GM12878 (cell line): ENCODE measurements around the gene CPNE9. TPM values are rescaled to one million over a fixed set of nuclear protein-coding genes. Genes with fewer than 3 reads are reported as not detected.
A peak's percentile ranks its signal among the peaks of the same experiment; 100 is the strongest.

ENCODE experiments used
- ATAC-seq: fragments of 200-7000 bp; cut with Tn5 transposase; 3 replicates; pipeline ENCODE4 v1.9.1; 2020; ENCODE audit warnings: mild to moderate bottlenecking, moderate library complexity
- BruUV-seq: library from RNA; stranded (reverse); fragments of 400-500 nt; replicated peaks from 2 replicates; lab custom pipeline; 2021; lab: Mats Ljungman, UMichigan
- CTCF ChIA-PET: fragments of 300-600 bp; sonication (Branson Sonifier 250); formaldehyde crosslinking; extraction: SDS; loops from one replicate; lab custom pipeline; 2021; ENCODE audit warnings: inconsistent platforms; lab: Yijun Ruan, JAX
- POLR2A ChIA-PET: fragments of 350-600 bp; formaldehyde crosslinking; extraction: SDS; loops from one replicate; lab custom pipeline; 2021; ENCODE audit warnings: inconsistent platforms; lab: Charles Lee
- RAD21 ChIA-PET: fragments of 300-600 bp; sonication (Branson Sonifier 250); formaldehyde crosslinking; loops from one replicate; lab custom pipeline; 2023; ENCODE audit warnings: antibody characterized with exemption; ENCODE audit not compliant: unreplicated experiment; lab: Charles Lee
- SMC1A ChIA-PET: fragments of 300-600 bp; sonication (Branson Sonifier 250); formaldehyde crosslinking; loops from one replicate; lab custom pipeline; 2023; ENCODE audit not compliant: unreplicated experiment, uncharacterized antibody; lab: Charles Lee
- DNase-seq: peaks from one replicate; pipeline ENCODE4 v3.0.0-alpha.2; 2011; ENCODE audit warnings: low read depth, low spot score
- FAIRE-seq: peaks from 3 replicates; lab custom pipeline; 2011; peaks lifted over from hg19 to GRCh38; lab: Jason Lieb, UNC
- H2AFZ ChIP-seq: 2 replicates; pipeline ENCODE4 v1.6.0; 2011; ENCODE audit warnings: low read depth, low read length, control low read depth; ENCODE audit not compliant: control insufficient read depth
- H3K27ac ChIP-seq: 2 replicates; pipeline ENCODE4 v1.5.1; 2011; ENCODE audit warnings: control low read depth; ENCODE audit not compliant: control insufficient read depth, insufficient read depth
- H3K27me3 ChIP-seq, 2 experiments: replicated peaks in 1 of 2; 2 replicates each; pipeline versions ENCODE4 v1.6.0 to v1.6.1; 2011; ENCODE audit warnings: low read length in 1 of 2; ENCODE audit not compliant: control insufficient read depth in 2 of 2, insufficient read depth in 2 of 2
- H3K36me3 ChIP-seq, 2 experiments: 2 replicates each; pipeline ENCODE4 v1.5.1; 2011; ENCODE audit warnings: low read length in 1 of 2; ENCODE audit not compliant: control insufficient read depth in 2 of 2, insufficient read depth in 2 of 2
- H3K4me1 ChIP-seq: 2 replicates; pipeline ENCODE4 v1.6.1; 2011; ENCODE audit warnings: mild to moderate bottlenecking, low read length, moderate library complexity, mixed read lengths; ENCODE audit not compliant: control insufficient read depth, insufficient read depth
- H3K4me2 ChIP-seq: 2 replicates; pipeline ENCODE4 v1.6.0; 2011; ENCODE audit warnings: control low read depth; ENCODE audit not compliant: control insufficient read depth, insufficient read depth
- H3K4me3 ChIP-seq: fragments of 200-600 bp; sonication (generic); 2 replicates; pipeline ENCODE4 v1.5.1; 2016
- H3K79me2 ChIP-seq: 2 replicates; pipeline ENCODE4 v1.6.0; 2011; ENCODE audit warnings: low read length; ENCODE audit not compliant: control insufficient read depth, insufficient read depth
- H3K9ac ChIP-seq: 2 replicates; pipeline ENCODE4 v1.8.0; 2011; ENCODE audit warnings: low read length, control low read depth, mixed read lengths; ENCODE audit not compliant: control insufficient read depth, insufficient read depth
- H3K9me3 ChIP-seq: replicated peaks from 3 replicates; pipeline ENCODE4 v1.5.1; 2011; ENCODE audit warnings: mild to moderate bottlenecking, low read length; ENCODE audit not compliant: control insufficient read depth, insufficient read depth
- H4K20me1 ChIP-seq: 2 replicates; pipeline ENCODE4 v1.6.0; 2011; ENCODE audit not compliant: control insufficient read depth, insufficient read depth
- ATF7 ChIP-seq: fragments of 450-650 bp; IDR thresholded peaks from 2 replicates; pipeline ENCODE4 v1.6.1; 2016; ENCODE audit warnings: low read depth, mild to moderate bottlenecking
- CBFB ChIP-seq: IDR thresholded peaks from 2 replicates; pipeline ENCODE4 v1.6.1; 2016; ENCODE audit warnings: antibody characterized with exemption, low read depth
- EP300 ChIP-seq, 2 experiments: fragments of 150-350 bp in 1 of 2; IDR thresholded peaks; 2 replicates each; pipeline ENCODE4 v1.6.1; 2011 to 2012; ENCODE audit warnings: low read depth in 2 of 2, low read length in 2 of 2, borderline replicate concordance in 1 of 2, improper control_type of control experiment in 1 of 2, inconsistent platforms in 1 of 2; ENCODE audit not compliant: control insufficient read depth in 1 of 2
- IKZF1 ChIP-seq: fragments of 450-650 bp; conservative IDR thresholded peaks from 2 replicates; pipeline ENCODE4 v1.6.1; 2017; ENCODE audit warnings: antibody characterized with exemption, mild to moderate bottlenecking
- IRF4 ChIP-seq: IDR thresholded peaks from 2 replicates; pipeline ENCODE4 v1.6.1; 2011; ENCODE audit warnings: low read depth, low read length
- KDM1A ChIP-seq: fragments of 200-600 bp; sonication (generic); IDR thresholded peaks from 2 replicates; pipeline ENCODE4 v1.6.1; 2016; ENCODE audit warnings: borderline replicate concordance
- KLF5 ChIP-seq: fragments of 450-650 bp; IDR thresholded peaks from 2 replicates; pipeline ENCODE4 v1.6.1; 2014; ENCODE audit warnings: mild to moderate bottlenecking; ENCODE audit not compliant: partially characterized antibody
- MTA3 ChIP-seq: IDR thresholded peaks from 2 replicates; pipeline ENCODE4 v1.6.1; 2012; ENCODE audit warnings: low read length, inconsistent platforms, borderline replicate concordance
- NFXL1 ChIP-seq: fragments of 450-650 bp; IDR thresholded peaks from 2 replicates; pipeline ENCODE4 v1.6.1; 2017; ENCODE audit warnings: antibody characterized with exemption, mild to moderate bottlenecking, borderline replicate concordance
- NR2C2 ChIP-seq: IDR thresholded peaks from 2 replicates; pipeline ENCODE4 v1.6.1; 2011; ENCODE audit warnings: borderline replicate concordance, low read depth; ENCODE audit not compliant: control insufficient read depth, insufficient read length
- SUZ12 ChIP-seq: fragments of 200-600 bp; sonication (generic); IDR thresholded peaks from one replicate; pipeline ENCODE4 v1.6.1; 2018; ENCODE audit warnings: antibody characterized with exemption, mild to moderate bottlenecking; ENCODE audit not compliant: unreplicated experiment
- ZSCAN29 ChIP-seq: fragments of 450-650 bp; IDR thresholded peaks from 2 replicates; pipeline ENCODE4 v1.6.1; 2017; ENCODE audit warnings: mild to moderate bottlenecking, moderate library complexity
- WGBS: methylation state at CpG from one replicate; pipeline ENCODE4 v1.1.6; 2016; ENCODE audit warnings: low lambda C conversion rate; ENCODE audit not compliant: insufficient replicate concordance, insufficient coverage; ENCODE audit errors: missing lambda C conversion rate; 5-methylcytosine and 5-hydroxymethylcytosine counted together
- in situ Hi-C: fragments of 300-500 bp; cut with MboI; formaldehyde crosslinking; loops from 9 replicates; pipeline ENCODE4 v1.14.3; 2018; ENCODE audit warnings: mixed read lengths
- intact Hi-C: fragments of 100-400 bp; cut with micrococcal nuclease; formaldehyde crosslinking; loops from one replicate; pipeline ENCODE4 v1.14.2; 2022; ENCODE audit not compliant: unreplicated experiment
- polyA plus RNA-seq, 11 experiments: library from polyadenylated mRNA; depleted of rRNA in 4 of 11; unstranded in 6 of 11; stranded (reverse) in 5 of 11; fragments of >200 nt; fragmentation: Nextera tagmentation in 4 of 11; fragmentation: Illumina TruSeq in 1 of 11; extraction: Ambion mirVana in 4 of 11; extraction: Trizol in 1 of 11; gene quantifications; 1 replicate in 1 of 11; 2 replicates in 10 of 11; pipeline versions ENCODE4 v1.2.1 to v1.2.3, GENCODE V29; 2011 to 2016; ENCODE audit warnings: inconsistent platforms in 2 of 11, missing spikeins in 2 of 11, low read depth in 1 of 11
- total RNA-seq, 4 experiments: library from RNA; depleted of rRNA in 3 of 4; stranded (reverse); fragments of >200 nt in 3 of 4; fragmentation: Illumina TruSeq in 1 of 4; extraction: Trizol in 1 of 4; gene quantifications; 2 replicates each; pipeline versions ENCODE4 v1.2.1 to v1.2.3, GENCODE V29; 2013 to 2021
- TF ChIP-seq, protein P1 (sequence below): IDR thresholded peaks from 2 replicates; pipeline ENCODE4 v1.6.1; 2011; ENCODE audit warnings: low read depth, mild to moderate bottlenecking, low read length, moderate library complexity, borderline replicate concordance; ENCODE audit errors: extremely low read depth
- TF ChIP-seq, protein P2 (sequence below): fragments of 450-650 bp; IDR thresholded peaks from 2 replicates; pipeline ENCODE4 v1.6.1; 2016; ENCODE audit warnings: mild to moderate bottlenecking
- TF ChIP-seq, protein P3 (sequence below): IDR thresholded peaks from 2 replicates; pipeline ENCODE4 v1.6.1; 2012; ENCODE audit warnings: low read depth, low read length, improper control_type of control experiment
- TF ChIP-seq, protein P4 (sequence below), 3 experiments: IDR thresholded peaks in 2 of 3; conservative IDR thresholded peaks in 1 of 3; 2 replicates each; pipeline ENCODE4 v1.5.1; 2011; ENCODE audit warnings: low read depth in 3 of 3, low read length in 3 of 3, mild to moderate bottlenecking in 3 of 3, control low read depth in 2 of 3, moderate library complexity in 2 of 3, inconsistent platforms in 1 of 3, mixed read lengths in 1 of 3; ENCODE audit not compliant: control insufficient read depth in 2 of 3, insufficient read depth in 1 of 3; ENCODE audit errors: extremely low read depth in 1 of 3

CPNE9 gene
- total and polyA plus RNA-seq, 10 of the 15 experiments (the other 5 are each of a cell fraction or from before 2014, with no cell fraction given): 0.02 to 0.12 (median 0.05) TPM; not detected in 7

DNA sequence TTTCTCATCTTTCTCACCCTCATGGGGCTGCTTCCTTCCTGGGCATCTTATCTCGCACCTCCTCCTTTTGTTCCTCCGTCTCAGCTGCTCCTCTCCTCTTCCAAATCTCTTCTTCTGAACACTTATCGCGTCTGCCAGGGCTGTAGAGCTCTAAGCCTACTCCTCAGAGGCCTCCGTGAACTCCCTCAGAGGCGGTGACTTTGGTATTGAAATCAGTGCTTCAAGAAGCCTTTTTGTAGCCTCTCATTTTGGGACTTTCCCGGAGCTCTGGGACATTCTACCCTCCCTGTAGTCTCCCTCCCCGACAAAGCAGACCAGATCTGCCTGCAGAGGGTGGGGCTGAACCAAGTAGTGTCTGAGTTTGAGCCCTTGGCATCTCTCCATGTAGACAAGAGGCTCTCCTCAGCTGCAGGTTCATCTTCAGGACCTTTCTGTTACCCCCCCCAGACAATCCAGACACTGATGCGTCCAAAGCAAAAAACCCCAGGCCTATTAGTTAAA, 17.5 kb upstream of the CPNE9 start (continued):
- TF ChIP-seq EP300 (IDR thresholded peaks at IDR 0.05; ENCODE audit: borderline replicate concordance in 1 of 2, control insufficient read depth in 1 of 2, low read depth in 2 of 2, low read length in 2 of 2) (no peak), IRF4 (no peak), KLF5 (no peak)

DNA sequence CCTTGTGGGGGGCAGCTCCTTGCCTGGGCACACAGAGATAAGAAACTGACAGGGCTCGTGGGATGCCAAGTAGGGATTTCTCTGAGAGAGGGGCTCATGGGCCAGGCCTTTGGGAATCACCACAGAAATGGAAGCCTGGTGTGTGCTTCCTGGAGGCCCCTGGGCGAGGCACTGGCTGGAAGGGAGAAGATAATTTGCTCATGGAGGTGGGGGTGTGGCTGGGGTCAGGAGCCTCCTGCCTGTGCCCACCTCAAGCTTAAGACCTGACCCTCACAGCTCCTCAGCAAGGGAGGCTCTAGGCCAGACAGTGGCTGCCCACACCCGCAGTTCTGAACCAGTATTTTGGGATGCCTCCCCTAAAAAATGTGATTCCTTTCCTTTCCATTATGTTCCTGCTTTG, 16.9 kb upstream of the CPNE9 start:
- peaks cover 10% of the 10 kb centered on the region for H3K4me1 ChIP-seq
- H3K79me2 ChIP-seq: no peaks in the 10 kb centered on the region
- peaks cover 35 to 45% of the 10 kb centered on the region in 2 experiments for H3K36me3 ChIP-seq
- ATAC-seq (no peak), DNase-seq (no peak), FAIRE-seq (no peak)
- no peaks in the 10 kb centered on the region for H3K27me3 ChIP-seq
- SMC1A ChIA-PET: interaction anchor here (1.1 kb wide), 1 partner anchor 184 kb away, joined by 4 read pairs; no protein-coding TSS in a partner anchor
- no peaks in the 10 kb centered on the region for H3K9me3 ChIP-seq
- CTCF ChIA-PET: interaction anchor here (0.7 to 0.8 kb wide), 2 partner anchors 41 to 182 kb away, joined by 3 read pairs; no protein-coding TSS in a partner anchor
- TF ChIP-seq, protein P1, sequence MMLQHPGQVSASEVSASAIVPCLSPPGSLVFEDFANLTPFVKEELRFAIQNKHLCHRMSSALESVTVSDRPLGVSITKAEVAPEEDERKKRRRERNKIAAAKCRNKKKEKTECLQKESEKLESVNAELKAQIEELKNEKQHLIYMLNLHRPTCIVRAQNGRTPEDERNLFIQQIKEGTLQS: no peak
- TF ChIP-seq MTA3 (no peak), KDM1A (no peak), IKZF1 (no peak), NR2C2 (no peak), NFXL1 (no peak), ZSCAN29 (no peak), ATF7 (no peak), SUZ12 (no peak), CBFB (no peak), EP300 (IDR thresholded peaks at IDR 0.05; ENCODE audit: borderline replicate concordance in 1 of 2, control insufficient read depth in 1 of 2, low read depth in 2 of 2, low read length in 2 of 2) (no peak)
- TF ChIP-seq, protein P2, sequence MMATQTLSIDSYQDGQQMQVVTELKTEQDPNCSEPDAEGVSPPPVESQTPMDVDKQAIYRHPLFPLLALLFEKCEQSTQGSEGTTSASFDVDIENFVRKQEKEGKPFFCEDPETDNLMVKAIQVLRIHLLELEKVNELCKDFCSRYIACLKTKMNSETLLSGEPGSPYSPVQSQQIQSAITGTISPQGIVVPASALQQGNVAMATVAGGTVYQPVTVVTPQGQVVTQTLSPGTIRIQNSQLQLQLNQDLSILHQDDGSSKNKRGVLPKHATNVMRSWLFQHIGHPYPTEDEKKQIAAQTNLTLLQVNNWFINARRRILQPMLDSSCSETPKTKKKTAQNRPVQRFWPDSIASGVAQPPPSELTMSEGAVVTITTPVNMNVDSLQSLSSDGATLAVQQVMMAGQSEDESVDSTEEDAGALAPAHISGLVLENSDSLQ: no peak
- TF ChIP-seq, protein P3, sequence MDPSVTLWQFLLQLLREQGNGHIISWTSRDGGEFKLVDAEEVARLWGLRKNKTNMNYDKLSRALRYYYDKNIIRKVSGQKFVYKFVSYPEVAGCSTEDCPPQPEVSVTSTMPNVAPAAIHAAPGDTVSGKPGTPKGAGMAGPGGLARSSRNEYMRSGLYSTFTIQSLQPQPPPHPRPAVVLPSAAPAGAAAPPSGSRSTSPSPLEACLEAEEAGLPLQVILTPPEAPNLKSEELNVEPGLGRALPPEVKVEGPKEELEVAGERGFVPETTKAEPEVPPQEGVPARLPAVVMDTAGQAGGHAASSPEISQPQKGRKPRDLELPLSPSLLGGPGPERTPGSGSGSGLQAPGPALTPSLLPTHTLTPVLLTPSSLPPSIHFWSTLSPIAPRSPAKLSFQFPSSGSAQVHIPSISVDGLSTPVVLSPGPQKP: no peak
- TF ChIP-seq, protein P4, sequence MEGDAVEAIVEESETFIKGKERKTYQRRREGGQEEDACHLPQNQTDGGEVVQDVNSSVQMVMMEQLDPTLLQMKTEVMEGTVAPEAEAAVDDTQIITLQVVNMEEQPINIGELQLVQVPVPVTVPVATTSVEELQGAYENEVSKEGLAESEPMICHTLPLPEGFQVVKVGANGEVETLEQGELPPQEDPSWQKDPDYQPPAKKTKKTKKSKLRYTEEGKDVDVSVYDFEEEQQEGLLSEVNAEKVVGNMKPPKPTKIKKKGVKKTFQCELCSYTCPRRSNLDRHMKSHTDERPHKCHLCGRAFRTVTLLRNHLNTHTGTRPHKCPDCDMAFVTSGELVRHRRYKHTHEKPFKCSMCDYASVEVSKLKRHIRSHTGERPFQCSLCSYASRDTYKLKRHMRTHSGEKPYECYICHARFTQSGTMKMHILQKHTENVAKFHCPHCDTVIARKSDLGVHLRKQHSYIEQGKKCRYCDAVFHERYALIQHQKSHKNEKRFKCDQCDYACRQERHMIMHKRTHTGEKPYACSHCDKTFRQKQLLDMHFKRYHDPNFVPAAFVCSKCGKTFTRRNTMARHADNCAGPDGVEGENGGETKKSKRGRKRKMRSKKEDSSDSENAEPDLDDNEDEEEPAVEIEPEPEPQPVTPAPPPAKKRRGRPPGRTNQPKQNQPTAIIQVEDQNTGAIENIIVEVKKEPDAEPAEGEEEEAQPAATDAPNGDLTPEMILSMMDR (IDR thresholded peaks at IDR 0.05 in 2 of 3, conservative IDR thresholded peaks at IDR 0.05 in 1 of 3; ENCODE audit: control insufficient read depth in 2 of 3, extremely low read depth in 1 of 3, insufficient read depth in 1 of 3, low read depth in 3 of 3, low read length in 3 of 3): no peak
- no peak overlapping the region for H3K9ac ChIP-seq
- H4K20me1 ChIP-seq: 0 out of 2 replicates have a peak, but pooled peaks cover 2% of the 10 kb centered on the region
- POLR2A ChIA-PET: no interaction called here
- 95% methylated on average over 3 of the region's 3 CpGs for WGBS
- in situ Hi-C loops (no loop called here), intact Hi-C loops (no loop called here)
- H3K4me3 ChIP-seq: no peak overlapping the region
- RAD21 ChIA-PET: no interaction called here
- H3K27ac ChIP-seq: no peak overlapping the region
- no peak overlapping the region for H3K4me2 ChIP-seq
- BruUV-seq: TSS peak; percentile 9
- no peak overlapping the region for H2AFZ ChIP-seq
